Keratinocyte (primary cell): Measurements from ENCODE around the gene MARCHF2. TPM values are rescaled to one million over a fixed set of nuclear protein-coding genes. Genes with fewer than 3 reads are reported as not detected.

Experiments
- DNase-seq: peaks from one replicate; pipeline ENCODE4 v3.0.0-alpha.2; 2011; ENCODE audit warnings: low read depth, missing footprints, low spot score
- FAIRE-seq: peaks from 2 replicates; lab custom pipeline; 2011; peaks lifted over from hg19 to GRCh38; lab: Jason Lieb, UNC
- H2AFZ ChIP-seq: 2 replicates; pipeline ENCODE4 v1.6.0; 2012; ENCODE audit warnings: low read length, control low read depth, inconsistent platforms; ENCODE audit not compliant: control insufficient read depth
- H3K27ac ChIP-seq: 2 replicates; pipeline ENCODE4 v1.5.1; 2011; ENCODE audit warnings: low read length; ENCODE audit not compliant: control insufficient read depth, insufficient read depth
- H3K27me3 ChIP-seq: 3 replicates; pipeline ENCODE4 v1.6.0; 2011; ENCODE audit warnings: low read length; ENCODE audit not compliant: control insufficient read depth, insufficient read depth; ENCODE audit errors: extremely low read depth
- H3K36me3 ChIP-seq, 2 experiments: 2 replicates in 1 of 2; 3 replicates in 1 of 2; pipeline ENCODE4 v1.5.1; 2011; ENCODE audit warnings: low read length in 2 of 2, mild to moderate bottlenecking in 1 of 2; ENCODE audit not compliant: control insufficient read depth in 2 of 2, insufficient read depth in 2 of 2; ENCODE audit errors: extremely low read depth in 1 of 2
- H3K4me1 ChIP-seq: 3 replicates; pipeline ENCODE4 v1.5.1; 2011; ENCODE audit warnings: low read length; ENCODE audit not compliant: control insufficient read depth, insufficient read depth; ENCODE audit errors: extremely low read depth
- H3K4me2 ChIP-seq: 3 replicates; pipeline ENCODE4 v1.6.0; 2011; ENCODE audit warnings: low read depth, low read length; ENCODE audit not compliant: control insufficient read depth, insufficient read depth; ENCODE audit errors: extremely low read depth
- H3K4me3 ChIP-seq, 3 experiments: fragments of 200-600 bp in 1 of 3; sonication (generic) in 1 of 3; 2 replicates in 2 of 3; 3 replicates in 1 of 3; pipeline ENCODE4 v1.5.1; 2011 to 2016; ENCODE audit warnings: low read length in 3 of 3, mild to moderate bottlenecking in 3 of 3, control low read depth in 2 of 3, inconsistent platforms in 1 of 3, low read depth in 1 of 3, mixed read lengths in 1 of 3, mixed run types in 1 of 3, moderate library complexity in 1 of 3; ENCODE audit not compliant: control insufficient read depth in 2 of 3, insufficient read depth in 2 of 3; ENCODE audit errors: extremely low read depth in 1 of 3
- H3K79me2 ChIP-seq: 2 replicates; pipeline ENCODE4 v1.6.0; 2012; ENCODE audit warnings: low read length; ENCODE audit not compliant: control insufficient read depth, insufficient read depth
- H3K9ac ChIP-seq: 3 replicates; pipeline ENCODE4 v1.6.0; 2011; ENCODE audit warnings: low read length; ENCODE audit not compliant: control insufficient read depth, insufficient read depth; ENCODE audit errors: extremely low read depth
- H3K9me1 ChIP-seq: 3 replicates; pipeline ENCODE4 v1.6.0; 2011; ENCODE audit warnings: low read length; ENCODE audit not compliant: control insufficient read depth, insufficient read depth; ENCODE audit errors: extremely low read depth
- H3K9me3 ChIP-seq: 2 replicates; pipeline ENCODE4 v1.5.1; 2012; ENCODE audit warnings: low read depth, low read length; ENCODE audit not compliant: control insufficient read depth
- H4K20me1 ChIP-seq: 3 replicates; pipeline ENCODE4 v1.6.0; 2011; ENCODE audit warnings: low read length; ENCODE audit not compliant: control insufficient read depth, insufficient read depth; ENCODE audit errors: extremely low read depth
- CTCF ChIP-seq, 3 experiments: IDR thresholded peaks in 1 of 3; conservative IDR thresholded peaks in 1 of 3; optimal IDR thresholded peaks in 1 of 3; 2 replicates in 2 of 3; 3 replicates in 1 of 3; pipeline versions ENCODE3 to v1.5.1; 2011; ENCODE audit warnings: low read length in 3 of 3, mild to moderate bottlenecking in 3 of 3, moderate library complexity in 2 of 3, control low read depth in 1 of 3, inconsistent platforms in 1 of 3; ENCODE audit not compliant: insufficient read depth in 2 of 3; ENCODE audit errors: extremely low read depth in 1 of 3
- EZH2 ChIP-seq: IDR thresholded peaks from one replicate; pipeline ENCODE4 v1.6.1; 2012; ENCODE audit warnings: inconsistent platforms, mild to moderate bottlenecking, low read length, moderate library complexity
- dilution Hi-C: fragments of 300-500 bp; cut with MboI; formaldehyde crosslinking; loops from one replicate; pipeline ENCODE4 v1.7.0; 2020; ENCODE audit warnings: low sequenced_read_pairs; ENCODE audit not compliant: extremely low pct_ligation_motif_present
- polyA plus RNA-seq, 5 experiments: library from polyadenylated mRNA; depleted of rRNA in 3 of 5; stranded (reverse) in 3 of 5; stranded (forward) in 1 of 5; unstranded in 1 of 5; fragments of >200 nt; gene quantifications; 1 replicate in 1 of 5; 2 replicates in 3 of 5; 3 replicates in 1 of 5; pipeline versions ENCODE4 v1.2.1 to v1.2.3, GENCODE V29; 2011 to 2012; ENCODE audit warnings: missing spikeins in 2 of 5, low read depth in 1 of 5, low replicate concordance in 1 of 5

Gene MARCHF2
- polyA plus RNA-seq, 1 donor (not counting 4 experiments of a cell fraction or from before 2014, with no cell fraction given) = 13.7 TPM

GRCh38 chr19:8401981-8402411 lies 11.1 kb upstream of the MARCHF2 start:
- no peaks in the 10 kb centered on the region for H3K9me3 ChIP-seq
- peaks cover 4% of the 10 kb centered on the region for H3K9me1 ChIP-seq
- DNase-seq (no peak), FAIRE-seq (no peak)
- no peak overlapping the region for H3K27ac ChIP-seq
- no peak overlapping the region for H3K9ac ChIP-seq
- H3K4me2 ChIP-seq = no peak overlapping the region
- peaks cover 15% of the 10 kb centered on the region for H3K4me1 ChIP-seq
- no peak overlapping the region for H2AFZ ChIP-seq
- no peaks in the 10 kb centered on the region for H3K27me3 ChIP-seq
- no peak for TF ChIP-seq EZH2
- TF ChIP-seq CTCF (optimal IDR thresholded peaks at IDR 0.05 in 1 of 3, IDR thresholded peaks at IDR 0.05 in 1 of 3, conservative IDR thresholded peaks at IDR 0.05 in 1 of 3; ENCODE audit: extremely low read depth in 1 of 3, insufficient read depth in 2 of 3, low read length in 3 of 3) = no peak
- dilution Hi-C loops = no loop called here
- H3K79me2 ChIP-seq = peaks cover 18% of the 10 kb centered on the region
- no peak overlapping the region for H3K4me3 ChIP-seq
- peaks cover 5 to 14% of the 10 kb centered on the region in 2 experiments for H3K36me3 ChIP-seq
- H4K20me1 ChIP-seq = no peaks in the 10 kb centered on the region

GRCh38 chr19:8403098-8403819 lies 9.8 kb upstream of the MARCHF2 start:
- H3K4me1 ChIP-seq = peaks cover 6% of the 10 kb centered on the region
- no peaks in the 10 kb centered on the region for H3K9me1 ChIP-seq
- no peak overlapping the region for H3K4me3 ChIP-seq
- no peaks in the 10 kb centered on the region for H4K20me1 ChIP-seq
- H3K36me3 ChIP-seq = peaks cover 5 to 11% of the 10 kb centered on the region in 2 experiments
- no peak for DNase-seq
- TF ChIP-seq CTCF (optimal IDR thresholded peaks at IDR 0.05 in 1 of 3, IDR thresholded peaks at IDR 0.05 in 1 of 3, conservative IDR thresholded peaks at IDR 0.05 in 1 of 3; ENCODE audit: extremely low read depth in 1 of 3, insufficient read depth in 2 of 3, low read length in 3 of 3) (no peak), EZH2 (no peak)
- dilution Hi-C loops = no loop called here
- H3K9me3 ChIP-seq = no peaks in the 10 kb centered on the region
- peaks cover 6% of the 10 kb centered on the region for H3K79me2 ChIP-seq
- no peak overlapping the region for H2AFZ ChIP-seq
- H3K4me2 ChIP-seq = no peak overlapping the region
- H3K9ac ChIP-seq = no peak overlapping the region
- no peak overlapping the region for H3K27ac ChIP-seq
- no peaks in the 10 kb centered on the region for H3K27me3 ChIP-seq
- FAIRE-seq = no peak
